ENCODE measurements around the gene PHB1. TPM values are rescaled to one million over a fixed set of nuclear protein-coding genes. Genes with fewer than 3 reads are reported as not detected.
"Not testable (repeated sequence)": the region's sequence is repeated elsewhere in the genome, so short reads cannot be mapped to it uniquely, and the experiment has no call there.

The PHB1 gene
- total RNA-seq, 1 experiment from 2014 or later: 325 TPM

GRCh38 chr17:49422714-49423113, 8.0 kb upstream of the PHB1 start:
- Histone ChIP-seq H4K20me1 (ENCODE audit: control insufficient read depth, insufficient read depth, insufficient read length) (no peaks in the 10 kb centered on the region), H3K27ac (ENCODE audit: insufficient read length, low read depth, low read length) (no peak overlapping the region), H3K23me2 (ENCODE audit: insufficient read length, low read depth, low read length, poor library complexity, severe bottlenecking) (no peaks in the 10 kb centered on the region), H2AFZ (ENCODE audit: low read length) (no peak overlapping the region), H4K8ac (replicated peaks; ENCODE audit: insufficient read length, low read depth, low read length) (no peak overlapping the region), H2BK5ac (ENCODE audit: insufficient read length, low read length) (no peak overlapping the region), H2BK15ac (ENCODE audit: low read depth, low read length) (no peak overlapping the region), H3K4ac (ENCODE audit: low read depth, low read length) (no peak overlapping the region), H3K56ac (ENCODE audit: insufficient read length, low read depth, low read length) (no peak overlapping the region), H3K79me1 (ENCODE audit: insufficient read depth, low read depth, low read length, poor library complexity, severe bottlenecking) (no peaks in the 10 kb centered on the region), H3K18ac (ENCODE audit: insufficient read length, low read depth, low read length) (no peak overlapping the region), H2BK120ac (ENCODE audit: low read depth, low read length, poor library complexity, severe bottlenecking) (no peak overlapping the region), H3K27me3 (ENCODE audit: insufficient read depth, low read length) (no peaks in the 10 kb centered on the region), H3K9me3 (ENCODE audit: control insufficient read depth, low read depth, low read length) (no peaks in the 10 kb centered on the region), H4K91ac (ENCODE audit: insufficient read length, low read depth, low read length) (no peak overlapping the region), H3K9ac (ENCODE audit: extremely low read depth, insufficient read length, low read length) (no peak overlapping the region), H4K5ac (ENCODE audit: insufficient read length, low read depth, low read length) (no peak overlapping the region), H3K4me2 (ENCODE audit: insufficient read depth, insufficient read length, low read length) (no peak overlapping the region), H3K14ac (ENCODE audit: insufficient read depth, low read length) (no peak overlapping the region), H3K4me1 (ENCODE audit: insufficient read depth, low read length) (no peaks in the 10 kb centered on the region), H2AK5ac (ENCODE audit: insufficient read length, low read length) (no peak overlapping the region), H3T11ph (ENCODE audit: low read length) (no peak overlapping the region), H2BK20ac (ENCODE audit: low read depth, low read length, poor library complexity, severe bottlenecking) (no peak overlapping the region), H3K23ac (ENCODE audit: insufficient read length, low read depth, low read length) (no peak overlapping the region), H3K79me2 (ENCODE audit: insufficient read depth, low read length) (no peaks in the 10 kb centered on the region), H2BK12ac (ENCODE audit: insufficient read length, low read depth, low read length) (no peak overlapping the region)
- TF ChIP-seq CTCF (conservative IDR thresholded peaks at IDR 0.05): no peak
- H3K27me3 Mint-ChIP-seq (ENCODE audit: low read depth): peaks cover 22% of the 10 kb centered on the region
- no CpG with 5 or more reads among the region's 1 CpG for WGBS (ENCODE audit: extremely low coverage, insufficient read length, low lambda C conversion rate)
- peaks cover 8 to 16% (median 10%) of the 10 kb centered on the region in 3 experiments; a peak in 6 of 7 replicates for H3K36me3 Mint-ChIP-seq (ENCODE audit: insufficient read depth in 1 of 3, low read depth in 3 of 3)
- H3K4me3 Mint-ChIP-seq: no peak overlapping the region
- H3K4me1 Mint-ChIP-seq: no peaks in the 10 kb centered on the region
- no peak overlapping the region for H3K27ac Mint-ChIP-seq
- no peak for DNase-seq
- H3K9me3 Mint-ChIP-seq: peaks cover 30% of the 10 kb centered on the region in 2 experiments

- H3K14ac ChIP-seq (ENCODE audit: insufficient read depth, low read length); H3K23ac ChIP-seq (ENCODE audit: insufficient read length, low read depth, low read length); H4K20me1 ChIP-seq (ENCODE audit: control insufficient read depth, insufficient read depth, insufficient read length); H3K23me2 ChIP-seq (ENCODE audit: insufficient read length, low read depth, low read length, poor library complexity, severe bottlenecking); H2AFZ ChIP-seq (ENCODE audit: low read length); H3K27ac Mint-ChIP-seq; H3K27ac ChIP-seq (ENCODE audit: insufficient read length, low read depth, low read length); H3K56ac ChIP-seq (ENCODE audit: insufficient read length, low read depth, low read length); H3K79me1 ChIP-seq (ENCODE audit: insufficient read depth, low read depth, low read length, poor library complexity, severe bottlenecking); H2BK20ac ChIP-seq (ENCODE audit: low read depth, low read length, poor library complexity, severe bottlenecking); H2BK120ac ChIP-seq (ENCODE audit: low read depth, low read length, poor library complexity, severe bottlenecking); H3K27me3 Mint-ChIP-seq (ENCODE audit: low read depth); H3K4me3 Mint-ChIP-seq; H2BK12ac ChIP-seq (ENCODE audit: insufficient read length, low read depth, low read length); H3K4ac ChIP-seq (ENCODE audit: low read depth, low read length); H3K79me2 ChIP-seq (ENCODE audit: insufficient read depth, low read length); H3K9ac ChIP-seq (ENCODE audit: extremely low read depth, insufficient read length, low read length); H2AK5ac ChIP-seq (ENCODE audit: insufficient read length, low read length); H3T11ph ChIP-seq (ENCODE audit: low read length); H3K9me3 ChIP-seq (ENCODE audit: control insufficient read depth, low read depth, low read length); DNase-seq; H4K8ac ChIP-seq (replicated peaks; ENCODE audit: insufficient read length, low read depth, low read length); H3K4me1 ChIP-seq (ENCODE audit: insufficient read depth, low read length); H3K4me2 ChIP-seq (ENCODE audit: insufficient read depth, insufficient read length, low read length); H3K27me3 ChIP-seq (ENCODE audit: insufficient read depth, low read length); H3K18ac ChIP-seq (ENCODE audit: insufficient read length, low read depth, low read length); H4K91ac ChIP-seq (ENCODE audit: insufficient read length, low read depth, low read length); H2BK5ac ChIP-seq (ENCODE audit: insufficient read length, low read length); H3K4me1 Mint-ChIP-seq; H2BK15ac ChIP-seq (ENCODE audit: low read depth, low read length); H4K5ac ChIP-seq (ENCODE audit: insufficient read length, low read depth, low read length): not testable (repeated sequence)
- WGBS (ENCODE audit: extremely low coverage, insufficient read length, low lambda C conversion rate): no CpG with 5 or more reads among the region's 23 CpGs
- peaks cover 27 to 30% of the 10 kb centered on the region in 2 experiments for H3K9me3 Mint-ChIP-seq
- H3K36me3 Mint-ChIP-seq (ENCODE audit: insufficient read depth in 1 of 3, low read depth in 3 of 3): peaks cover 8 to 16% (median 10%) of the 10 kb centered on the region in 3 experiments; a peak in 6 of 7 replicates
Observed at GRCh38 chr17:49419761-49420160, 5.1 kb upstream of the PHB1 start.

Data from H9 (cell line).